Sigmoid colon (tissue), 7 donors: ENCODE measurements around the gene WRAP73. TPM values are rescaled to one million over a fixed set of nuclear protein-coding genes. Genes with fewer than 3 reads are reported as not detected.

ENCODE experiments used
- DNase-seq: peaks from one replicate; pipeline ENCODE4 v3.0.0-alpha.2; 2019
- H3K27ac ChIP-seq, 4 donors: fragments of 200-600 bp; sonication (generic); one replicate each; pipeline ENCODE4 v1.5.1; 2016 to 2019; ENCODE audit warnings: mild to moderate bottlenecking in 1 of 4
- H3K27me3 ChIP-seq, 3 donors: fragments of 200-600 bp; sonication (generic); one replicate each; pipeline ENCODE4 v1.5.1; 2019; ENCODE audit warnings: mild to moderate bottlenecking in 1 of 3
- H3K36me3 ChIP-seq, 4 donors: fragments of 200-600 bp; sonication (generic); one replicate each; pipeline ENCODE4 v1.5.1; 2016 to 2019
- H3K4me1 ChIP-seq, 4 donors: fragments of 200-600 bp; sonication (generic); one replicate each; pipeline ENCODE4 v1.5.1; 2017 to 2019
- H3K4me3 ChIP-seq, 4 donors: fragments of 200-600 bp; sonication (generic); one replicate each; pipeline ENCODE4 v1.5.1; 2017 to 2019; ENCODE audit warnings: mild to moderate bottlenecking in 2 of 4, moderate library complexity in 1 of 4
- H3K9me3 ChIP-seq, 4 donors: fragments of 200-600 bp in 3 of 4; sonication (generic) in 3 of 4; one replicate each; pipeline versions ENCODE4 v1.5.1 to v1.6.1; 2013 to 2019
- EP300 ChIP-seq, 4 donors: sonication (generic); formaldehyde crosslinking; IDR thresholded peaks; one replicate each; pipeline ENCODE4 v1.6.1; 2017; ENCODE audit warnings: antibody characterized with exemption in 4 of 4
- POLR2A ChIP-seq, 2 donors: fragments of 450-650 bp; IDR thresholded peaks; one replicate each; pipeline ENCODE4 v1.6.1; 2016; ENCODE audit warnings: antibody characterized with exemption in 2 of 2, mild to moderate bottlenecking in 2 of 2, moderate library complexity in 2 of 2
- POLR2AphosphoS5 ChIP-seq, 4 donors: sonication (generic); formaldehyde crosslinking; IDR thresholded peaks; one replicate each; pipeline ENCODE4 v1.6.1; 2017; ENCODE audit warnings: antibody characterized with exemption in 4 of 4
- WGBS, 2 donors: extraction: QIAGEN DNeasy Blood & Tissue Kit; methylation state at CpG; one replicate each; pipeline ENCODE4 v1.1.7; 2013; 5-methylcytosine and 5-hydroxymethylcytosine counted together
- intact Hi-C: fragments of 100-400 bp; cut with DNase I; formaldehyde crosslinking; loops from one replicate; pipeline ENCODE4 v1.15.1; 2023
- polyA plus RNA-seq, 3 donors: library from polyadenylated mRNA; stranded (reverse); fragments of 200-250 nt; gene quantifications; one replicate each; pipeline ENCODE4 v1.2.3, GENCODE V29; 2013
- total RNA-seq, 4 donors: library from RNA; depleted of rRNA; stranded (reverse); fragments of >200 nt; gene quantifications; one replicate each; pipeline ENCODE4 v1.1.0, GENCODE V29; 2016
- TF ChIP-seq, protein P1 (sequence below), 4 experiments: fragments of 450-650 bp in 3 of 4; fragments of 200-600 bp in 1 of 4; IDR thresholded peaks; one replicate each; pipeline ENCODE4 v1.5.1; 2016 to 2019; ENCODE audit warnings: antibody characterized with exemption in 4 of 4, mild to moderate bottlenecking in 3 of 4, moderate library complexity in 2 of 4
- donor health status: healthy with polysubstance abuse.
- donor health status: Bipolar disorder and iron deficiency.
- donor health status: healthy.

Gene WRAP73
- total and polyA plus RNA-seq, 7 donors: 11.4 to 24.2 (median 17.2) TPM

DNA sequence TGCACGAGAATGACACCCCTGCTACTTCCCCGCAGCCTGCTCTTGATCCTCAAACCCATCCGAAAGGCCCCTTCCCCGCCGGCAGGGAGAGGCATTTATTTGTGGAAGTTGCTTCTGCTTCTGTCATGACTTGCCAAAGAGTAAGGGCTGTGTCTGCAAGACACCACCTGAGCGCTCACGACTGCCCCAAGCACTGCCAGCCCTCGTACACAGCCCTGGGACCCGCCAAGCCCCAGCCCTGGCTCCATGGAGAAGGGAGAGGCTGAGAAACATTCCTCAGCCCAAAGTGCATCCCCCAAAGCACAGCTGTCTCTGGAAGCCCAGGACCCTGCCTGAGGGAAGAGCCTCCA is 31.4 kb downstream of the WRAP73 start:
- Histone ChIP-seq H3K4me3 (no peak overlapping the region), H3K27me3 (no peaks in the 10 kb centered on the region), H3K4me1 (peaks cover 0 to 27% (median 16%) of the 10 kb centered on the region in 4 donors), H3K9me3 (no peaks in the 10 kb centered on the region), H3K27ac (no peak overlapping the region), H3K36me3 (no peaks in the 10 kb centered on the region)
- TF ChIP-seq, protein P1, sequence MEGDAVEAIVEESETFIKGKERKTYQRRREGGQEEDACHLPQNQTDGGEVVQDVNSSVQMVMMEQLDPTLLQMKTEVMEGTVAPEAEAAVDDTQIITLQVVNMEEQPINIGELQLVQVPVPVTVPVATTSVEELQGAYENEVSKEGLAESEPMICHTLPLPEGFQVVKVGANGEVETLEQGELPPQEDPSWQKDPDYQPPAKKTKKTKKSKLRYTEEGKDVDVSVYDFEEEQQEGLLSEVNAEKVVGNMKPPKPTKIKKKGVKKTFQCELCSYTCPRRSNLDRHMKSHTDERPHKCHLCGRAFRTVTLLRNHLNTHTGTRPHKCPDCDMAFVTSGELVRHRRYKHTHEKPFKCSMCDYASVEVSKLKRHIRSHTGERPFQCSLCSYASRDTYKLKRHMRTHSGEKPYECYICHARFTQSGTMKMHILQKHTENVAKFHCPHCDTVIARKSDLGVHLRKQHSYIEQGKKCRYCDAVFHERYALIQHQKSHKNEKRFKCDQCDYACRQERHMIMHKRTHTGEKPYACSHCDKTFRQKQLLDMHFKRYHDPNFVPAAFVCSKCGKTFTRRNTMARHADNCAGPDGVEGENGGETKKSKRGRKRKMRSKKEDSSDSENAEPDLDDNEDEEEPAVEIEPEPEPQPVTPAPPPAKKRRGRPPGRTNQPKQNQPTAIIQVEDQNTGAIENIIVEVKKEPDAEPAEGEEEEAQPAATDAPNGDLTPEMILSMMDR (IDR thresholded peaks at IDR 0.05): no peak
- TF ChIP-seq POLR2AphosphoS5 (IDR thresholded peaks at IDR 0.05): no peak
- no peak for TF ChIP-seq EP300 (IDR thresholded peaks at IDR 0.05)
- intact Hi-C loops: loop anchor here (2.0 kb wide), 1 partner anchor 54 kb away; no protein-coding TSS in a partner anchor
- 69 to 73% methylated on average over 9 of the region's 9 CpGs for WGBS, 2 donors
- no peak for DNase-seq

DNA sequence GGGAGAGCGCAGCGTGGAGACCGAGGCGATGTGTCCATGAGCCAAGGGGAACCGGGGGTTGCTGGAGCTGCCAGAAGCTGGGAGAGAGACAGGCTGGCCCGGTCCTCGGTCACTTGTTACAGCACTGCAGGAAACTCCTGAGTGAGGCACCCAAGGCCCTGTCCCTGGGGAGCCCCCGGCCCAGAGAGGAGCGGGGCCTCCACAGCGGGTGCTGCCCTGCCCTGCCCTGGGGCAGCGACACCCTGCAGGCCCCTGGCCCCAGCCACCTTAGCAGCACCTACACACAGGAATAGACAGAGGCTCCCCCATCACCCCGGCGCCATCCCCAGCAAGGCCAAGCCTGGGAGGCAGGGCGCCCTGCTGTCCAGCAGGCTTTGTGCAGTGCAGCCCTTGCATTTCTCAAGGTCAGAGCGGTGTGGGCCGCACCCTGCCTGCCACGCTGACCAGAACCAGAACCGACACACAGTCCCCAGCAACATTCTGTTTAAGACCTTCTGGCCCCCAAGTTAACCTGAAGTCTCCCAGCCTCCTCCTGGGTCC is 32.0 kb downstream of the WRAP73 start:
- Histone ChIP-seq H3K27me3 (peaks cover 0 to 4% (median 0%) of the 10 kb centered on the region in 3 donors), H3K4me3 (no peak overlapping the region), H3K27ac (no peak overlapping the region), H3K36me3 (no peaks in the 10 kb centered on the region), H3K4me1 (peaks cover 0 to 20% (median 10%) of the 10 kb centered on the region in 4 donors), H3K9me3 (no peaks in the 10 kb centered on the region)
- intact Hi-C loops: loop anchor here (2.0 kb wide), 1 partner anchor 53 kb away; no protein-coding TSS in a partner anchor
- TF ChIP-seq POLR2A (IDR thresholded peaks at IDR 0.05): no peak
- no peak for TF ChIP-seq POLR2AphosphoS5 (IDR thresholded peaks at IDR 0.05)
- TF ChIP-seq, protein P1 (IDR thresholded peaks at IDR 0.05): no peak
- no peak for TF ChIP-seq EP300 (IDR thresholded peaks at IDR 0.05)
- DNase-seq: no peak
- WGBS, 2 donors: 81 to 82% methylated on average over 18 of the region's 18 CpGs

DNA sequence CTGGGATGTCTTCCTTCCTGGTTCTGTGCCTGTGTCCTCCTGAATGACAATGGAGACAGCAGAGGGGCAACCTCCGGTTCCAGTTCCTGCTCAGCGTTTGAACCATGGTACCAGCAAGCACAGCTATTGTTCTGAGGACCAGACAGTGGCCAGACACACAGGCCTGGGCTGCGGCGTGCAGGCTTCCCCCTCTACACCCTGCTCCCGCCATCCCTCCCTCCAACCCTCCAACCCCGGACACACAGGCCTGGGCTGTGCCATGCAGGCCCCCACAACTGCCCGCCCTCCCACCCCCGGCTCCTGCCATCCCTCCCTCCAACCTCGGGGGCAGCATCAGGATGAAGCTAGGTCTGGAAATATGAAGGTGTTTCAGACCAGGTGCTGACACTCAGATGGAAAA is 33.0 kb downstream of the WRAP73 start:
- Histone ChIP-seq H3K27me3 (peaks cover 0 to 15% (median 1%) of the 10 kb centered on the region in 3 donors), H3K9me3 (no peaks in the 10 kb centered on the region), H3K27ac (no peak overlapping the region), H3K36me3 (no peaks in the 10 kb centered on the region), H3K4me3 (no peak overlapping the region), H3K4me1 (peaks cover 0 to 19% (median 6%) of the 10 kb centered on the region in 4 donors)
- DNase-seq: no peak
- 86 to 87% methylated on average over 9 of the region's 9 CpGs for WGBS, 2 donors
- intact Hi-C loops: no loop called here
- TF ChIP-seq, protein P1 (IDR thresholded peaks at IDR 0.05): no peak
- TF ChIP-seq POLR2A (IDR thresholded peaks at IDR 0.05) (no peak), POLR2AphosphoS5 (IDR thresholded peaks at IDR 0.05) (no peak), EP300 (IDR thresholded peaks at IDR 0.05) (no peak)

DNA sequence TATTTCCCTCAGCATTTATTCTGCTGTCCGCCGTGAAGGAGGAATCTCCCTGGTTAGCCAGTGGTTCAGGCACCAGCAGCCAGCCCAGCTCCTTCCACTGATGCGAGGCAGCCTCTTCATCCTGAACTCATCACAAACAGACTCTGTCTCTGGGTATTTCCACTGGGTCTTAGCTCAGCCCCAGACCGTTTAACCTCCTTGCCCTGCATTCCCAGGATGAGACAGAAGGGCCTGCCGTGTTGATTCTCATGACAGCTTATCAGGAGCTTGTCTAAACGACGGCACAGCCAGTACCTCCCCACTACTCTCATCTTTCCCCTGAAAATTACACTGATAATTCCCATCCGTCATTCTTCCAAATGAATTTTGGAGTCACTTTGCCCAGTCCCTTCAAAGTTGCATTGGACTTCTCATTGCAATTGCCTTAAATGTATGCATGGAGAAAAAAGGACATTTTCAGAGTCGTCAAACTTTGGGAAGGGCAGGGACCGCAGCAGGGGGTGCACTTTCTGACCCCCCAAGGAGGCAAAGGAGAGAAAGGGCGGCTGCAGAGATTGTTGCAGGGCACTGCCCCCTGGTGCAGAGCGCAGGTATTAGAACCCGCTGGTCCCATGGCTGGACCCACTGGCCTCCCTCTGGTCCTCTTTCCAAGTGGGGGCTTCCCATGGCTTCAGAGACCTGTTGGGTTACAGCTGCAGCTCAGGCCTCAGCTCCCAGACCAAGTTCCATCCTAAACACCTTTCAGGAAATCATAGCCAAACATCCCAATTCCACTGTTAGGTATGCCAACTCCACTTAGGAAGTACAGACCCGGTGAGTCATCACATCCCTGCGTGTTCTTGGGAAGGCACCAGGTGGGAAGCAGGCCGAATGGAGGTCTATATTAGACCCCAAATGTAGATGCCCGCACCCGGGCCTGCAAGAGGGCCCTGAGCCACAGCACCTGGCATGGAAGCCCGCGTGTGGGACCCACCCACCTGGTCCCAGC is 34.9 kb downstream of the WRAP73 start:
- intact Hi-C loops: no loop called here
- 50 to 67% methylated on average over 20 of the region's 20 CpGs for WGBS, 2 donors
- Histone ChIP-seq H3K27me3 (peaks cover 15 to 33% (median 19%) of the 10 kb centered on the region in 3 donors), H3K27ac (no peak overlapping the region), H3K4me1 (peaks cover 0 to 33% (median 25%) of the 10 kb centered on the region in 4 donors), H3K36me3 (no peaks in the 10 kb centered on the region), H3K9me3 (no peaks in the 10 kb centered on the region), H3K4me3 (no peak overlapping the region)
- TF ChIP-seq, protein P1 (IDR thresholded peaks at IDR 0.05): peak in 2 of 4 experiments; percentile 21 to 45
- TF ChIP-seq EP300 (IDR thresholded peaks at IDR 0.05): no peak
- no peak for DNase-seq
